Erythroblast (primary cell): ENCODE results near the gene SLC4A5.

Source experiments
- GATA1 ChIP-seq: IDR thresholded peaks from 2 replicates; pipeline ENCODE4 v1.6.1; 2011; ENCODE audit warnings: low read depth, mild to moderate bottlenecking, control low read depth, low read length, moderate library complexity
- POLR2A ChIP-seq: IDR thresholded peaks from 2 replicates; pipeline ENCODE4 v1.6.1; 2011; ENCODE audit warnings: mild to moderate bottlenecking, low read length

GRCh38 chr2:74379851-74380789 lies 36.9 kb upstream of the SLC4A5 start, which contains the start of gene DCTN1:
- no peak for TF ChIP-seq POLR2A
- TF ChIP-seq GATA1: no peak
